Measurements from ENCODE around the gene MYOM1. TPM values are rescaled to one million over a fixed set of nuclear protein-coding genes. Genes with fewer than 3 reads are reported as not detected.

The MYOM1 gene
- total RNA-seq, 2 donors from 2014 or later = 0.52 to 2.0 TPM

GRCh38 chr18:3120356-3120755, 99.4 kb downstream of the MYOM1 start:
- Mint-ChIP-seq H3K4me1 (no peaks in the 10 kb centered on the region), H3K4me3 (no peak overlapping the region), H3K9me3 (no peaks in the 10 kb centered on the region), H3K36me3 (ENCODE audit: low read depth) (no peaks in the 10 kb centered on the region), H3K27ac (no peak overlapping the region), H3K27me3 (no peaks in the 10 kb centered on the region)
- ATAC-seq (replicated peaks) = no peak

- Mint-ChIP-seq H3K27ac (no peak overlapping the region), H3K4me3 (no peak overlapping the region), H3K9me3 (no peaks in the 10 kb centered on the region), H3K36me3 (ENCODE audit: low read depth) (no peaks in the 10 kb centered on the region), H3K4me1 (no peaks in the 10 kb centered on the region), H3K27me3 (no peaks in the 10 kb centered on the region)
- ATAC-seq (replicated peaks) = no peak
Observed at GRCh38 chr18:3119401-3120341, 100.1 kb downstream of the MYOM1 start.

GRCh38 chr18:3118195-3119010, 101.4 kb downstream of the MYOM1 start:
- no peak overlapping the region for H3K4me3 Mint-ChIP-seq
- no peak overlapping the region for H3K27ac Mint-ChIP-seq
- no peaks in the 10 kb centered on the region for H3K36me3 Mint-ChIP-seq (ENCODE audit: low read depth)
- H3K4me1 Mint-ChIP-seq = no peaks in the 10 kb centered on the region
- ATAC-seq (replicated peaks) = no peak
- no peaks in the 10 kb centered on the region for H3K9me3 Mint-ChIP-seq
- H3K27me3 Mint-ChIP-seq = no peaks in the 10 kb centered on the region

GRCh38 chr18:3117493-3118192, 102.1 kb downstream of the MYOM1 start:
- Mint-ChIP-seq H3K4me3 (no peak overlapping the region), H3K4me1 (no peaks in the 10 kb centered on the region), H3K27me3 (no peaks in the 10 kb centered on the region), H3K36me3 (ENCODE audit: low read depth) (no peaks in the 10 kb centered on the region), H3K27ac (no peak overlapping the region), H3K9me3 (no peaks in the 10 kb centered on the region)
- no peak for ATAC-seq (replicated peaks)

- H3K27ac Mint-ChIP-seq = no peak overlapping the region
- ATAC-seq (replicated peaks) = no peak
- H3K9me3 Mint-ChIP-seq = no peaks in the 10 kb centered on the region
- no peaks in the 10 kb centered on the region for H3K27me3 Mint-ChIP-seq
- no peaks in the 10 kb centered on the region for H3K4me1 Mint-ChIP-seq
- no peaks in the 10 kb centered on the region for H3K36me3 Mint-ChIP-seq (ENCODE audit: low read depth)
- H3K4me3 Mint-ChIP-seq = no peak overlapping the region
Observed at GRCh38 chr18:3115447-3116030, 104.2 kb downstream of the MYOM1 start.

GRCh38 chr18:3114451-3114850, 105.3 kb downstream of the MYOM1 start:
- no peak for ATAC-seq (replicated peaks)
- Mint-ChIP-seq H3K27me3 (no peaks in the 10 kb centered on the region), H3K36me3 (ENCODE audit: low read depth) (no peaks in the 10 kb centered on the region), H3K4me3 (no peak overlapping the region), H3K4me1 (no peaks in the 10 kb centered on the region), H3K9me3 (no peaks in the 10 kb centered on the region), H3K27ac (no peak overlapping the region)

- Mint-ChIP-seq H3K4me3 (no peak overlapping the region), H3K9me3 (no peaks in the 10 kb centered on the region), H3K4me1 (no peaks in the 10 kb centered on the region), H3K27ac (no peak overlapping the region), H3K27me3 (no peaks in the 10 kb centered on the region), H3K36me3 (ENCODE audit: low read depth) (no peaks in the 10 kb centered on the region)
- no peak for ATAC-seq (replicated peaks)
Observed at GRCh38 chr18:3114026-3114425, 105.7 kb downstream of the MYOM1 start.

- no peaks in the 10 kb centered on the region for H3K9me3 Mint-ChIP-seq
- H3K27me3 Mint-ChIP-seq = no peaks in the 10 kb centered on the region
- H3K4me3 Mint-ChIP-seq = no peak overlapping the region
- no peak for ATAC-seq (replicated peaks)
- H3K4me1 Mint-ChIP-seq = no peaks in the 10 kb centered on the region
- H3K27ac Mint-ChIP-seq = no peak overlapping the region
- no peaks in the 10 kb centered on the region for H3K36me3 Mint-ChIP-seq (ENCODE audit: low read depth)
Observed at GRCh38 chr18:3111523-3112240, 108.1 kb downstream of the MYOM1 start.

GRCh38 chr18:3110034-3110752, 109.6 kb downstream of the MYOM1 start:
- Mint-ChIP-seq H3K4me1 (no peaks in the 10 kb centered on the region), H3K27me3 (no peaks in the 10 kb centered on the region), H3K27ac (no peak overlapping the region), H3K4me3 (no peak overlapping the region), H3K36me3 (ENCODE audit: low read depth) (no peaks in the 10 kb centered on the region), H3K9me3 (no peaks in the 10 kb centered on the region)
- no peak for ATAC-seq (replicated peaks)

- Mint-ChIP-seq H3K27me3 (no peaks in the 10 kb centered on the region), H3K9me3 (no peaks in the 10 kb centered on the region), H3K4me3 (no peak overlapping the region), H3K27ac (no peak overlapping the region), H3K36me3 (ENCODE audit: low read depth) (no peaks in the 10 kb centered on the region), H3K4me1 (no peaks in the 10 kb centered on the region)
- ATAC-seq (replicated peaks) = no peak
Observed at GRCh38 chr18:3107740-3108151, 112.0 kb downstream of the MYOM1 start.

- no peak overlapping the region for H3K27ac Mint-ChIP-seq
- no peaks in the 10 kb centered on the region for H3K4me1 Mint-ChIP-seq
- H3K27me3 Mint-ChIP-seq = no peaks in the 10 kb centered on the region
- H3K36me3 Mint-ChIP-seq (ENCODE audit: low read depth) = no peaks in the 10 kb centered on the region
- ATAC-seq (replicated peaks) = peak; percentile 6
- H3K4me3 Mint-ChIP-seq = no peak overlapping the region
- no peaks in the 10 kb centered on the region for H3K9me3 Mint-ChIP-seq
Observed at GRCh38 chr18:3104190-3105054, 115.3 kb downstream of the MYOM1 start.

- no peaks in the 10 kb centered on the region for H3K36me3 Mint-ChIP-seq (ENCODE audit: low read depth)
- no peak overlapping the region for H3K27ac Mint-ChIP-seq
- no peak for ATAC-seq (replicated peaks)
- H3K27me3 Mint-ChIP-seq = no peaks in the 10 kb centered on the region
- no peaks in the 10 kb centered on the region for H3K4me1 Mint-ChIP-seq
- H3K9me3 Mint-ChIP-seq = no peaks in the 10 kb centered on the region
- no peak overlapping the region for H3K4me3 Mint-ChIP-seq
Observed at GRCh38 chr18:3103576-3103975, 116.2 kb downstream of the MYOM1 start.

Measured in activated T-helper 17 cell treated with anti-CD3 and anti-CD28 coated beads, Interleukin-2, amount 50 U/mL, for 72 hours (primary cell).